Fibroblast of pulmonary artery (primary cell): ENCODE data around the gene SUV39H2.

Experiments
- DNase-seq: peaks from one replicate; pipeline ENCODE4 v3.0.0-alpha.2; 2010; ENCODE audit warnings: low read depth
- H3K4me3 ChIP-seq: replicated peaks from 2 replicates; pipeline ENCODE4 v1.5.1; 2011; ENCODE audit warnings: low read depth, mild to moderate bottlenecking, control low read depth, low read length, moderate library complexity
- CTCF ChIP-seq: IDR thresholded peaks from 2 replicates; pipeline ENCODE4 v1.5.1; 2011; ENCODE audit warnings: mild to moderate bottlenecking, control low read depth, low read length, inconsistent platforms; ENCODE audit errors: missing control alignments

SUV39H2 gene

GRCh38 chr10:14839305-14839695 is 39.4 kb upstream of the SUV39H2 start:
- TF ChIP-seq CTCF: no peak
- H3K4me3 ChIP-seq: peak overlapping the region; percentile 95
- peak; percentile 11 for DNase-seq

DNA sequence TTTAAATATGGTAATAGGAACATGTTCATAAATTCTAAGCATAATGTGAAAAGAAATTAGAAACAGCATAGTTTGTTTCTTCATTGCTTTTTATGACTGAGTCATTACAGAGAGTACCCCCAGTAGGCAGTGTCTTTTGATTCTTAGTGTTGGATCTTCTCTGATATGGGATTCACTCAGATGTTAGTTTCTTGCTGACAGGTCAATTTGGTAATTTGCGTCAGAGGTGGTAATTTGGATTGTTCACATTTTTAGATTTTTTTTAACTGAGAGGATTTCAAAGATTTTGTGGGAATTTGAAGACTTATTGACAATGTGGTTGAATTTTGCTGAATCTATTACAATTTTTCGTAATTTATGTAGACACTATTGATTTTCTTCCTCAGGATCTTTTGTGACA is 38.5 kb upstream of the SUV39H2 start:
- no peak for TF ChIP-seq CTCF
- no peak for DNase-seq
- H3K4me3 ChIP-seq: no peak overlapping the region

DNA sequence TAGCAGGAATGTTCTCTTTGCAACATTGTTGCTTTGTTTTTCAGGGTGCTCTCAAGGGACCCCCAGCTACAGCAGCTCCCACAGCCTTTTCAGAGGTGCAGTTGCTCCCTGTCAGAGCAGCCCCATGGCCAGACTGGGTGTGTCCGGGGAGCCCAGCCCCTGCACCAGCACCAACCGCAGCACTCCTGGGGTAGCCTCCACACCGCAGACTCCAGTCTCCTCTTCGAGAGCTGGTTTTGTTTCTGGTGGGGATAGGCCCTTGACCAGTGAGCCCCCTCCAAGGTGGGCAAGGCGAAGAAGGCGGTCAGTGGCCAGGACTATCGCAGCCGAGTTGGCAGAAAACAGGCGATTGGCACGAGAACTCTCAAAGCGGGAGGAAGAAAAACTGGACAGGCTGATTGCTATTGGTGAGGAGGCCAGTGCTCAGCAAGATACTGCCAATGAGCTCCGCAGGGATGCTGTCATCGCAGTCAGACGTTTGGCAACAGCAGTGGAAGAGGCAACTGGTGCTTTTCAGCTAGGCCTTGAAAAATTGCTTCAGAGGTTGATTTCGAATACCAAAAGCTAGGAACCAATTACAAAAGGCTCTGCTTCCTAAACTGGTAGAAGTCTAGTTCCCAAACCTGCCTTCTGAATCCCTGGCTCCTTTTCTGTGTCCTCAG is 35.2 kb upstream of the SUV39H2 start:
- TF ChIP-seq CTCF: no peak
- no peak for DNase-seq
- no peak overlapping the region for H3K4me3 ChIP-seq

- H3K4me3 ChIP-seq: no peak overlapping the region
- TF ChIP-seq CTCF: no peak
- DNase-seq: no peak
Measured at GRCh38 chr10:14844948-14845347, 33.7 kb upstream of the SUV39H2 start.

- no peak overlapping the region for H3K4me3 ChIP-seq
- no peak for TF ChIP-seq CTCF
- DNase-seq: no peak
Measured at GRCh38 chr10:14852236-14852635, 26.4 kb upstream of the SUV39H2 start.

DNA sequence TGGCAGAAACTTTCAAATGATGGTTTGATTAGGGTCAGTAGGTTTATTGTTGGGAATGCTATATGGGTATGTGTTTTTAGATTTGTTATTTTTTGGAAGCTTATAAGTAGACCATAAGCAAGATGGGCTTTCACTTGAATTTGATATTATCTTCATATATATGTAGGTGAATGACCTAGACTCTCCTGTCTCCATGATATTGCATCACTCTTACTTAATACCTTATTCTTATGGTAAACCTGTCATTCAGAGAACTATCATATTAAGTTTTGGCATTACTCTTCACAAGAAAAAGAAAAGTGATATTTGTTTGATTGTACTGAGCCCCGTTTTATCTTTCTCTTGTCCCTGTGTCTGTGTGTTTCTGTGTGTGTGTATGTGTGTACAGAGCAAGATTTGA is 23.2 kb upstream of the SUV39H2 start:
- no peak for DNase-seq
- no peak overlapping the region for H3K4me3 ChIP-seq
- no peak for TF ChIP-seq CTCF

DNA sequence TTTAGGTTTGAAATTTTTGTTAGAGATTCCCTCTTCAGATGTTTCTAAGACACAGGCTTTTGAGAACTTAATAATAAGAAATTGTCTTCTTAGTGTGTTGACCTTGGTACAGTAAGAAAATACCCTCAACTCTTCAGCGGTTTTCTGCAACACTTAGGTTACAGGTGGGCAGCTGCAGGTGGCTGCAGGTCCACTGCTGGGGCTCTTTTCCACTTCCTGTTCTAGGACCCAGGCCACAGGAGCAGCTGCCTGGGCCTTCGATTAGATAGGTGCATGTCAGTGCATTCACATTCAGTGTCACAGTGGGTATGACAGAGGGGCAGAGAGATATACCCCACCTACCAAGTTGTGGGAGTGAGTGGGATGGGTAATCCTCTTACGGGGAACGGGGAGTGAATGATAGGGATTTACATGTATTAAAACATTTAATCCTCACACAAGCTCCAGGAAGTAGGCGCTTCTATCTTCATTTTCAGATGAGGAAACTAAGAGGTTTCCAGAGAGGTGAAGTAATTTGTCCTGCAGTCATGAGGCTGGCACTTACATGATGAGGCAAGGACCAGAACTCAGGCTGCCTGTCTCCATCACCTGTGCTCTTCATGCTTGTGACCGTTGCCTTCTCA is 20.2 kb upstream of the SUV39H2 start:
- no peak for TF ChIP-seq CTCF
- DNase-seq: no peak

More for the DNA sequence above, 20.2 kb upstream of the SUV39H2 start:
- H3K4me3 ChIP-seq: no peak overlapping the region
